Nephron progenitor cell (in vitro differentiated cells): ENCODE data around the gene UBE2QL1.

Source experiments
- DNase-seq: peaks from one replicate; pipeline ENCODE4 v3.0.0; 2021
- H3K27ac Mint-ChIP-seq: 2 replicates; pipeline ENCODE4 v1.8.0; 2021; ENCODE audit warnings: mild to moderate bottlenecking, moderate library complexity, mixed read lengths
- H3K27me3 Mint-ChIP-seq: 2 replicates; pipeline ENCODE4 v1.8.0; 2021; ENCODE audit warnings: mild to moderate bottlenecking, low read depth, mixed read lengths; ENCODE audit not compliant: poor library complexity
- H3K36me3 Mint-ChIP-seq: 2 replicates; pipeline ENCODE4 v1.8.0; 2021; ENCODE audit warnings: low read depth, mixed read lengths
- H3K4me1 Mint-ChIP-seq: 2 replicates; pipeline ENCODE4 v1.8.0; 2021; ENCODE audit warnings: mixed read lengths
- H3K4me3 Mint-ChIP-seq: 2 replicates; pipeline ENCODE4 v1.8.0; 2021; ENCODE audit warnings: mild to moderate bottlenecking, moderate library complexity, mixed read lengths
- H3K9me3 Mint-ChIP-seq: 2 replicates; pipeline ENCODE4 v1.8.0; 2021; ENCODE audit warnings: mild to moderate bottlenecking, moderate library complexity, mixed read lengths
- TF ChIP-seq, protein P1 (sequence below): fragments of 200-600 bp; sonication (generic); IDR thresholded peaks from 2 replicates; pipeline ENCODE4 v1.5.0; 2021; ENCODE audit warnings: antibody characterized with exemption

UBE2QL1 gene

DNA sequence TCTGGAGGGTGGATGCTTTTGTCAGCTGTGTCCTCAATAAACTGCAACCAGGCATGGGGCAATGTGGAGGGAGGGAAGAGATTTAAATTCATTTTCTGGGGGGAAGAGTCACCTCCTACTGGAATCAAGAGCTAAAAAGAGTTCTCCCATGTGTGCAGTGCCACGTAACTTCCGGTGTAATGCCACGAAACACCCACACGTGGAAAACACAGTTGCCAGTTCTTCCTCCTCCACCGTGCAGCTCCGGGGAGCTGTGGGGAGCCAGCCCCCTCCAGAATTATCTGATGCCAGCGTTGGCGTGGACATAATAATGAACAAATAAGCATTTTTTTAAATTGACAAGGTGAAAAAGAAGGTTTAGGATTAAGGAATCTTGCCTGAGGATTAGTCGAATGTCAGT, 38.2 kb upstream of the UBE2QL1 start:
- no peaks in the 10 kb centered on the region for H3K4me1 Mint-ChIP-seq

DNA sequence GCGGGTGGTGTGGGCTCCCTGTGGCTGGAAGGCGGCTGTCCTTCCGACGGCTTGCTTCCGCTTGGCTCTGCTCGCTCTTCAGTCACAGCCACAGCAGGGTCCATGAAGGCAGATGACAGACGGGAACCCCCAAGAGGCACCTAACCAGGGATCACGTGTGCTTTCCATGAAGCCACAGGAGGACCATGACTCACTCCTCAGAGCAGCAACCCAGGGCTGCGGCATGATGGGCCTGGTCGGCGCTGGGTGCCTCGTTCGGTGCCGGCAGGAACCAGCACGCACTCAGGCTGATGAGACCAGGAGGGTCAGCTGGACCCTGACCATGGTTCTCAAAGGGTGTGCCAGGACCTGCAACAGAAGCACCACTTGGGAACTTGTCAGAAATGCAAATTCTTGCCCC, 37.5 kb upstream of the UBE2QL1 start:
- Mint-ChIP-seq H3K9me3 (peaks cover 5% of the 10 kb centered on the region), H3K4me3 (no peak overlapping the region), H3K4me1 (no peaks in the 10 kb centered on the region), H3K36me3 (no peaks in the 10 kb centered on the region), H3K27me3 (peaks cover 37% of the 10 kb centered on the region), H3K27ac (no peak overlapping the region)
- DNase-seq, result no peak
- TF ChIP-seq, protein P1, sequence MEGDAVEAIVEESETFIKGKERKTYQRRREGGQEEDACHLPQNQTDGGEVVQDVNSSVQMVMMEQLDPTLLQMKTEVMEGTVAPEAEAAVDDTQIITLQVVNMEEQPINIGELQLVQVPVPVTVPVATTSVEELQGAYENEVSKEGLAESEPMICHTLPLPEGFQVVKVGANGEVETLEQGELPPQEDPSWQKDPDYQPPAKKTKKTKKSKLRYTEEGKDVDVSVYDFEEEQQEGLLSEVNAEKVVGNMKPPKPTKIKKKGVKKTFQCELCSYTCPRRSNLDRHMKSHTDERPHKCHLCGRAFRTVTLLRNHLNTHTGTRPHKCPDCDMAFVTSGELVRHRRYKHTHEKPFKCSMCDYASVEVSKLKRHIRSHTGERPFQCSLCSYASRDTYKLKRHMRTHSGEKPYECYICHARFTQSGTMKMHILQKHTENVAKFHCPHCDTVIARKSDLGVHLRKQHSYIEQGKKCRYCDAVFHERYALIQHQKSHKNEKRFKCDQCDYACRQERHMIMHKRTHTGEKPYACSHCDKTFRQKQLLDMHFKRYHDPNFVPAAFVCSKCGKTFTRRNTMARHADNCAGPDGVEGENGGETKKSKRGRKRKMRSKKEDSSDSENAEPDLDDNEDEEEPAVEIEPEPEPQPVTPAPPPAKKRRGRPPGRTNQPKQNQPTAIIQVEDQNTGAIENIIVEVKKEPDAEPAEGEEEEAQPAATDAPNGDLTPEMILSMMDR, result no peak

More for the DNA sequence above, 38.2 kb upstream of the UBE2QL1 start:
- no peak overlapping the region for H3K27ac Mint-ChIP-seq
- H3K36me3 Mint-ChIP-seq, result no peaks in the 10 kb centered on the region
- TF ChIP-seq, protein P1, result no peak
- no peak overlapping the region for H3K4me3 Mint-ChIP-seq
- peaks cover 5% of the 10 kb centered on the region for H3K9me3 Mint-ChIP-seq
- no peak for DNase-seq
- H3K27me3 Mint-ChIP-seq, result peaks cover 40% of the 10 kb centered on the region

DNA sequence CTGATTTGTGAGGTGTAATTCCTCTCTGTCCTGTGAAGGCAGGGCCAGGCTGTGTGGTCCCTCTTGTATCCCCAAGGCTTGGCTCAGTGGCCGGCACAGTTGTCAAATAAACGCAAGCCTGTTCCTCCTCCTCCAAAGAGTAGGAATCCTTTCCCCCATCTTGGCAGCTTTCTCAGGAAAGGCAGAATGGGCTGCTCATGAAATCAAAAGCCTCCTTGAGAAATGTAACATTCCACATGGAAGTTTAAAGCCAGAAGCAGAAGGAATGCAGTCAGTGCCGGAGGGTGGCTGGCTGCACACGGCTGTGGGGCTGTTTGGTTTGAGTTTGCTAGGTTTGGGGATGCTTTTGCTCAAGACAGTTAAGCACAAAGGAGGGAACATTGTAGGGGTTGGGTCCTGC, 35.8 kb upstream of the UBE2QL1 start:
- peaks cover 35% of the 10 kb centered on the region for H3K27me3 Mint-ChIP-seq
- no peaks in the 10 kb centered on the region for H3K36me3 Mint-ChIP-seq
- H3K27ac Mint-ChIP-seq, result no peak overlapping the region
- H3K9me3 Mint-ChIP-seq, result peaks cover 10% of the 10 kb centered on the region
- no peak overlapping the region for H3K4me3 Mint-ChIP-seq
- DNase-seq, result no peak
- no peaks in the 10 kb centered on the region for H3K4me1 Mint-ChIP-seq
- TF ChIP-seq, protein P1, result no peak

GRCh38 chr5:6417657-6418056, 31.0 kb upstream of the UBE2QL1 start:
- TF ChIP-seq, protein P1, result no peak
- no peak overlapping the region for H3K27ac Mint-ChIP-seq
- H3K36me3 Mint-ChIP-seq, result no peaks in the 10 kb centered on the region
- no peak for DNase-seq
- H3K9me3 Mint-ChIP-seq, result peaks cover 13% of the 10 kb centered on the region
- H3K4me1 Mint-ChIP-seq, result no peaks in the 10 kb centered on the region
- H3K27me3 Mint-ChIP-seq, result peaks cover 40% of the 10 kb centered on the region
- no peak overlapping the region for H3K4me3 Mint-ChIP-seq

DNA sequence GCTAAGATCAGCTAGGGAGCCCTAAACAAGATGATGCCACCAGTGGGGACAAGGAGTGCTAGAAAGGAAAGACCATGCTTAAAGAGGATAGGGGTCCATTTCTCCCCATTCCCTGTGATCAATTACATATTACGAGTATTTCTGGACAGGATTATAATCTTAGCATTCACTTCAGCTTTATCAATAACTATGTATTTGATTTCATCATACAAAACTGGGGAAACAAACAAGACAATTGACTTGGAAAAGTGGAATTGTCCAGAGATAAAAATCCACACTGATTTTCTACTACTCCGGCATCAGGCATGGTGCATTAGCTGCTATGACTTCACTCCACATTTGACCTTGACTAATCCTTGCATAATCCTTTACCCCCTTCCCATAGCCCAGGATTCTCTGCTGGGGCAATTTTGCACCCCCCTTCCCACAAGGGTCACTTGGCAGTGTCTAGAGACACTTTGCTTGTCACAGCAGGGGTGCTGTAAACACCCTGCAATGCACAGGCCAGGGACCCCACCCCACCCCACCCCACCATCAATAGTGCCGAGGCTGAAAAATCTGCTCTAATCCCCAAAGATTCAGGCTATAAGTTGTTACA, 29.9 kb upstream of the UBE2QL1 start:
- TF ChIP-seq, protein P1, result no peak
- H3K4me1 Mint-ChIP-seq, result no peaks in the 10 kb centered on the region
- peaks cover 13% of the 10 kb centered on the region for H3K9me3 Mint-ChIP-seq
- H3K36me3 Mint-ChIP-seq, result no peaks in the 10 kb centered on the region
- peaks cover 38% of the 10 kb centered on the region for H3K27me3 Mint-ChIP-seq
- no peak overlapping the region for H3K4me3 Mint-ChIP-seq
- no peak overlapping the region for H3K27ac Mint-ChIP-seq
- no peak for DNase-seq

DNA sequence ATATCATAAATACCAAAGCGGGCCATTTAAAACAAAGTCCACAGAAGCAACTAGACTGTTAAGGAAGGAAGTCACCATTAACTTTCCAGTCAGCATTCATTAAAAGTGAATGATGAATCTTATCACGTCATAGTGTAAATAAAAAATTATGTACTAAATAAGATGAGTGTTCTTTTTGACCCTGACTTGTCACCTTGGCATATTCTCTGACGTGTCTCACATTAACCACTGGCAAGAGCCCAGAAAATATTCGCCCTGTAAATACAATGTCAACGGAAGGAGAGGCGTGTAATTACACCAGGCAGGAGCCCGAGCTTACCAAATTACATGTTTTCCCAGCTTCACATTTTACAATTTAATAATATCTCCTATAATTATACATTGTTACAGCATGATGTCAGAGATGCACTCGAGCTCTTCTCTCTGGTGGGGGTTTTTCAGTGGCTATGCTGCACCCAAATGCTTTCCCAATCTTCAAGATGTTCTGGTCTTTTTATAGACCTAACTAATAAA, 29.3 kb upstream of the UBE2QL1 start:
- Mint-ChIP-seq H3K36me3 (no peaks in the 10 kb centered on the region), H3K27ac (no peak overlapping the region), H3K9me3 (peaks cover 13% of the 10 kb centered on the region), H3K4me3 (no peak overlapping the region), H3K4me1 (no peaks in the 10 kb centered on the region), H3K27me3 (peaks cover 38% of the 10 kb centered on the region)
- TF ChIP-seq, protein P1, result no peak
- no peak for DNase-seq
